ENCODE results near the gene OR2T10.
"Not testable (repeated sequence)": the region's sequence is repeated elsewhere in the genome, so short reads cannot be mapped to it uniquely, and the experiment has no call there.

DNA sequence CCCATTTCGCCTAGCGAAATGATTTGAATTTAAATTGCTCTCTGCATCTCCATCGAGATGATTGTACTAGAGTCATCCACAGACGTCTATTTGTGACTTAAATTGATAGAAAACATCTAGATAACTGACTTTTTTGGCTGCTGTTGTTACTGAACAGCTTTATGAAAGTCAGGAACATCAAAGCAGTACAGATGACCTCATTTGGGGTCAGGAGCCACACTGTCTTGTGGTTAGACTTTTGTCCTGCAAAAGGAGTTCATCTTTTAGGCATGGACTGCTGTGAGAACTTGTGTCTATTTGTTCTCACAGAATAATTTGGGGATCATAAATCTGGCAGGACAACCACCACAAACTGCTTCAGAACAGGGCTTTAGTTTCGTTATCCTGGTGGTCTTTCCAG is 42.2 kb upstream of the OR2T10 start:
- TF ChIP-seq, protein P1, sequence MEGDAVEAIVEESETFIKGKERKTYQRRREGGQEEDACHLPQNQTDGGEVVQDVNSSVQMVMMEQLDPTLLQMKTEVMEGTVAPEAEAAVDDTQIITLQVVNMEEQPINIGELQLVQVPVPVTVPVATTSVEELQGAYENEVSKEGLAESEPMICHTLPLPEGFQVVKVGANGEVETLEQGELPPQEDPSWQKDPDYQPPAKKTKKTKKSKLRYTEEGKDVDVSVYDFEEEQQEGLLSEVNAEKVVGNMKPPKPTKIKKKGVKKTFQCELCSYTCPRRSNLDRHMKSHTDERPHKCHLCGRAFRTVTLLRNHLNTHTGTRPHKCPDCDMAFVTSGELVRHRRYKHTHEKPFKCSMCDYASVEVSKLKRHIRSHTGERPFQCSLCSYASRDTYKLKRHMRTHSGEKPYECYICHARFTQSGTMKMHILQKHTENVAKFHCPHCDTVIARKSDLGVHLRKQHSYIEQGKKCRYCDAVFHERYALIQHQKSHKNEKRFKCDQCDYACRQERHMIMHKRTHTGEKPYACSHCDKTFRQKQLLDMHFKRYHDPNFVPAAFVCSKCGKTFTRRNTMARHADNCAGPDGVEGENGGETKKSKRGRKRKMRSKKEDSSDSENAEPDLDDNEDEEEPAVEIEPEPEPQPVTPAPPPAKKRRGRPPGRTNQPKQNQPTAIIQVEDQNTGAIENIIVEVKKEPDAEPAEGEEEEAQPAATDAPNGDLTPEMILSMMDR (IDR thresholded peaks at IDR 0.05) = not testable (repeated sequence)
- not testable (repeated sequence) for TF ChIP-seq POLR2A (IDR thresholded peaks at IDR 0.05)
